Measurements from ENCODE around the gene LIG3.
"Not testable (repeated sequence)": the region's sequence is repeated elsewhere in the genome, so short reads cannot be mapped to it uniquely, and the experiment has no call there.

LIG3 gene

DNA sequence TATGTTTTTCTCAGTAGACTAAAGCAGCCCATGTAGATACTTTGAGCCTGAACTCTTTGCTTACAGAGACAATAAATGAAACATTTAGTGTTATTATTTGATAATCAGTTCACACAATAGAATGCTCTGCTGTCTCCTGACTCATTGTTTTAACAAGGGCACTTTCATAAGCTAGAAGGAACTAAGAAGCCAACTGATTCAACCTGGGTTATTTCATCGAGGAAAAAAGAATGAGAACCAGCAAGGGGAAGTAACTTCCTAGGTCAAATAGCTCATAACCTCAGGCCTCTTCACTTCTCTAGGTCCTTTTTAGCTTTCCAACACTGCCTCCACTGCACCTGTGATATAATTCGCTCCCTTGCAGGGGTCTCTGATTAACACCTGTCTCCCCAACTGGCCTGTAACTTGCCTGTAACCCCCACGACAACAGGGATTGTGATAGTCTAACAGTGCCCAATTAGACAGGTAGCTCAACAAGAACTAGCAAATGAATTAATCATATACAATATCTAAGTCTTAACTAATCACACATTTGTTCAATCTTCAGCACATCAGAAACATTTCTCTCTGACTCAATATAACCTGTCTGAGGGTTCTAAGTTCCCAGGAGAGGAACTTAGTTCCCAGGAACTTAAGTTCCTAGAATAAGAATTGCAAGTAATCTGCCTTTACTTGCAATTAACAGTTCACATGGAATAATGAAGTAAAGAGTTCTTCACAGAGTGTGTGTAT, 48.4 kb downstream of the LIG3 start:
- DNase-seq (ENCODE audit: low read depth in 1 of 2, low spot score in 1 of 2): no peak
- in situ Hi-C loops (cut with HindIII; ENCODE audit: low pct_unique_long_range_greater_than_20kb, low sequenced_read_pairs): no loop called here

GRCh38 chr17:35030780-35031179, 50.5 kb downstream of the LIG3 start:
- in situ Hi-C loops (cut with HindIII; ENCODE audit: low pct_unique_long_range_greater_than_20kb, low sequenced_read_pairs): no loop called here
- TF ChIP-seq JUND (IDR thresholded peaks at IDR 0.05; ENCODE audit: low read depth): no peak
- no peak for DNase-seq (ENCODE audit: low read depth in 1 of 2, low spot score in 1 of 2)

More for the DNA sequence above, 48.4 kb downstream of the LIG3 start:
- no peak for TF ChIP-seq JUND (IDR thresholded peaks at IDR 0.05; ENCODE audit: low read depth)

DNA sequence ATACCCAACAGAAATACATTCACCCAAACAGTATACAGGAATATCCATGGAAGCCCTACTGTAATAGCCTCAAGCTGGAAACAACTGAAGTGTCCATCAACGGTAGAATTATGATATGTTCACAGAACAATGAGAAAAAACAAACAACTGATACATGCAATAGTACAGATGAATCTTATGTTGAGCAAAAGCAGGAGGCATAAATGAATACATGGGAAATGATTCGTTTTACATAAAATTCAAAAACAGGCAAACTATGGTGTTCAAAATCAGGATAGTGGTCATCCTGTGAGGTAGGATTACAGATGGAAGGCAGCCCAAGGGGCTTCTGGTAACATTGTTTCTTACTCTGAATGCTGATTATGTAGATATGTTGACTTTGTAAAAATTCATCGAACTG, 58.1 kb downstream of the LIG3 start:
- DNase-seq (ENCODE audit: low read depth in 1 of 2, low spot score in 1 of 2): no peak
- TF ChIP-seq JUND (IDR thresholded peaks at IDR 0.05; ENCODE audit: low read depth): no peak
- in situ Hi-C loops (cut with HindIII; ENCODE audit: low pct_unique_long_range_greater_than_20kb, low sequenced_read_pairs): no loop called here

DNA sequence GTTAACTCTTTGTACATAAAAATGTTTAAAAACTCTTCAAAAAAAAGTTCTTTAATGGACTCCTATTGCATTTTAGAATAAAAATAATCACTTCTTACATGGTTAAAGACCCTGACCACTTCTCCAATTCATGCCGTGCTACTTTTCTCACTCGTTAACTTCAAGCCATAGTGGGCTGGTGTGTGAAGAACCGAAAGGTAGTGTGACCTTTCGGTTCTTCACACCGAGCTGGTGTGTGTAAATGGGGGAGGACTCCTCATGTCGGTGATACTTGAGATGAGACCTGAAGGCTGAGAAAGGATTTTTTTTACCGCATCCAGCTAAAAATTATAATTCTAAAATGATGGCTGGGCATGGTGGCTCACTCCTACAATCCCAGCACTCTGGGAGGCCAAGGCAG, 61.1 kb downstream of the LIG3 start:
- no peak for TF ChIP-seq JUND (IDR thresholded peaks at IDR 0.05; ENCODE audit: low read depth)
- in situ Hi-C loops (cut with HindIII; ENCODE audit: low pct_unique_long_range_greater_than_20kb, low sequenced_read_pairs): no loop called here
- DNase-seq (ENCODE audit: low read depth in 1 of 2, low spot score in 1 of 2): no peak

DNA sequence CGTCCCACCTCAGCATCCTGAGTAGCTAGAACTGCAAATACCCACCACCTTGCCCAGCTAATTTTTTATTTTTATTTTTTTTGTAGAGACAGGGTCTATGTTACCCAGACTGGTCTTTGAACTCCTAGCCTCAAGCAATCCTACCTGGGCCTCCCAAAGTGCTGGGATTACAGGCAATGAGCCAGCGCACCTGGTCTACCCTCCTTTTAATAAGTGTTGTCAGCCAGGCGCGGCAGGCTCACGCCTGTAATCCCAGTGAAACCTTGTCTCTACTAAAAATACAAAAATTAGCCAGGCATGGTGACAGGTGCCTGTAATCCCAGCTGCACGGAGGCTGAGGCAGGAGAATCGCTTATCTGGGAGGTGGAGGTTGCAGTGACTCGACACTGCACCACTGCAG, 63.9 kb downstream of the LIG3 start:
- no peak for DNase-seq (ENCODE audit: low read depth in 1 of 2, low spot score in 1 of 2)
- no peak for TF ChIP-seq JUND (IDR thresholded peaks at IDR 0.05; ENCODE audit: low read depth)
- in situ Hi-C loops (cut with HindIII; ENCODE audit: low pct_unique_long_range_greater_than_20kb, low sequenced_read_pairs): no loop called here

DNA sequence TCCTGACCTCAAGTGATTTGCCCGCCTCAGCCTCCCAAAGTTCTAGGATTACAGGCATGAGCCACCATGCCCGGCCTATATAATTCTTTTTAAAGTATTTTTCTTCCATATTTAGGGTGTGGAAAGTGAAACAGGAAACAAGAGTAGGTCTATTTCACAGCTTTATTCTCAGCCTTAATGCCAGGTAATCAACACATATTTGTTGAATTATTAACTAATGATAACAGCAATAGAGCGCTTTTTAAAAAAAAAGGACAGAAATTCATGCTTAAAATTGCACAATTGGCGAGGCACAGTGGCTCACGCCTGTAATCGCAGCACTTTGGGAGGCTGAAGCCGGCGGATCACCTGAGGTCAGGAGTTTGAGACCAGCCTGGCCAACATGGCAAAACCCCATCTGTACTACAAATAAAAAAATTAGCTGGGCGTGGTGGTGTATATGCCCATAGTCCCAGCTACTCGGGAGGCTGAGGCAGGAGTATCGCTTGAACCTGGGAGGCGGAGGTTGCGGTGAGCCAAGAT, 65.2 kb downstream of the LIG3 start:
- in situ Hi-C loops (cut with HindIII; ENCODE audit: low pct_unique_long_range_greater_than_20kb, low sequenced_read_pairs); DNase-seq (ENCODE audit: low read depth in 1 of 2, low spot score in 1 of 2): not testable (repeated sequence)

GRCh38 chr17:35046245-35046644, 65.9 kb downstream of the LIG3 start:
- TF ChIP-seq JUND (IDR thresholded peaks at IDR 0.05; ENCODE audit: low read depth): no peak
- no peak for DNase-seq (ENCODE audit: low read depth in 1 of 2, low spot score in 1 of 2)
- in situ Hi-C loops (cut with HindIII; ENCODE audit: low pct_unique_long_range_greater_than_20kb, low sequenced_read_pairs): no loop called here

DNA sequence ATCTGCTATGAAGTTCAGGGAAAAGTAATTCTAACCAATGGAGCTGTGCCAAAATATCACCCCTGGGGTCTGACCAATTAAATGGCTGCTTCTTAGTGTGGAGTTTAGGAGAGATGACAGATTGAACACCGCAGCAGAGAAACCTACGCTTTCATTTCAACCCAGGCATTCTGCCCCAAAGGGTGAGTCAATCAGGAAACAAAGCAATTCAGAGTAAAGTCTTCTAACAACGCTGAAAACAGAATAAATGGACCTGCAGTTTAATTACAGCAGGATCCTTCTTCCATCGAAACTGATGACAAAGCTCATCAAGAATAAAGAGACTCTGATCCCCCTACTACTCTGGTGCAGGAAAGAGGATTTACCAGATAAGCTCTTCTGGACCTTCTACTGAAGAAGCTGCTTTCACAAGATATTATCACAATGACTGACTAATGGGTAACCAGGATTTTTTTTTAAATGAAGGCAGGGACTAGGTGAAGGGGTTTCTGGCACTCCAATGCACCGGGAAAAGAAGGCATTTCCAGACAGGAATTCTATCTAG, 66.5 kb downstream of the LIG3 start:
- no peak for DNase-seq (ENCODE audit: low read depth in 1 of 2, low spot score in 1 of 2)
- in situ Hi-C loops (cut with HindIII; ENCODE audit: low pct_unique_long_range_greater_than_20kb, low sequenced_read_pairs): no loop called here
- TF ChIP-seq JUND (IDR thresholded peaks at IDR 0.05; ENCODE audit: low read depth): no peak

GRCh38 chr17:35048685-35049379, 68.5 kb downstream of the LIG3 start:
- TF ChIP-seq JUND (IDR thresholded peaks at IDR 0.05; ENCODE audit: low read depth): no peak
- in situ Hi-C loops (cut with HindIII; ENCODE audit: low pct_unique_long_range_greater_than_20kb, low sequenced_read_pairs): no loop called here
- DNase-seq (ENCODE audit: low read depth in 1 of 2, low spot score in 1 of 2): peak in 1 of 2 experiments; percentile 18

- in situ Hi-C loops (cut with HindIII; ENCODE audit: low pct_unique_long_range_greater_than_20kb, low sequenced_read_pairs): no loop called here
- TF ChIP-seq JUND (IDR thresholded peaks at IDR 0.05; ENCODE audit: low read depth): no peak
- DNase-seq (ENCODE audit: low read depth in 1 of 2, low spot score in 1 of 2): no peak
These were observed 69.9 kb downstream of the LIG3 start for GRCh38 chr17:35050170-35050569.

- in situ Hi-C loops (cut with HindIII; ENCODE audit: low pct_unique_long_range_greater_than_20kb, low sequenced_read_pairs): no loop called here
These were observed 70.9 kb downstream of the LIG3 start for GRCh38 chr17:35051183-35051578.

DNA sequence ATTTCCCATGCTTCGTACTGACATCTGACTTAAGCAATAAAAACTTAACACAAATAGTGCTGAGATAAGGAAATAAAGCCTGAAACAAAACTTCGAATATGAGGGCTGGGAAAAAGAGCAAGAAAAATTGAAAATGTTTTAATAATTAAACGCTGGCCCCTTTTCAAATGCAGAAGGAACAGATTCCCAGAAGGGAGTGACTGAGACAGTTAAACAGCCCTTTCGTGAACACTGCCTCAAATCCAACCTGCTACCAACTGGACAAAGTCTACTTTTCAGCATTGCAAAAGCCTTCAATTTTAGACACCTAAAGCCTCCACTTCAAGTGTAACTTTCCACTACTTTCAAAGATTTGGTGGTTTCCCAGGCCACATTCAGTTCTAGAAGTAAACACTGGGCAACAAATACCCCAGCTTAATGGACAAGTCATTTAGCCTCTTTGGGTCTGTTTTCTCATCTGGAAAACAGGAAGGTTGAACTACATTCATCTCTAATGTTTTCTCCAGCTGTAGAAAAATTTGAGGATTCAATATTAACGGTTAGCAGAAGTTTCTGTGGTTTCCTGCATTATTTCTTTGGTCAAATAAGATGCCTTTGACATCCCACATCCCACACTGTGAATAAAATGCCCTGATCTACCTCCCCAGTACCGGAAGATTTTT, 71.4 kb downstream of the LIG3 start:
- in situ Hi-C loops (cut with HindIII; ENCODE audit: low pct_unique_long_range_greater_than_20kb, low sequenced_read_pairs): no loop called here
- DNase-seq (ENCODE audit: low read depth in 1 of 2, low spot score in 1 of 2): no peak
- TF ChIP-seq JUND (IDR thresholded peaks at IDR 0.05; ENCODE audit: low read depth): no peak

More at GRCh38 chr17:35051183-35051578, 70.9 kb downstream of the LIG3 start:
- no peak for DNase-seq (ENCODE audit: low read depth in 1 of 2, low spot score in 1 of 2)
- no peak for TF ChIP-seq JUND (IDR thresholded peaks at IDR 0.05; ENCODE audit: low read depth)

DNA sequence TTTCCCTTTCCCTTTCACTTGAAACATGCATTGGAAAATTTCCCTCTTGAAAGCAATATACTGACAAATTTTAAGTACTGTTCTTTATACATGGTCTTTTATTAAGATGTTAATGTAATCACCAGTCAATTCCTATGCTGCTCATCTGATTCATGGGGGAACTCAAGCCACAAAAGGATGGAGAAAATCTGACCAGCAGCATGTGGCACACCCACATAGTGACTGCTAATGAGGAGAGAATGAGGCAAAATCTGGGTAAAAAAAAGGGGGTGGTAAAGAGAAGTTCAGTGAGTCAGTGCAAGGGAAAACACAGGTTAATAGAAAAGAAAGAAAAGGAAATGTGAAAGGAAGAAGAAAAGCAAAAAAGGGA, 71.9 kb downstream of the LIG3 start:
- no peak for TF ChIP-seq JUND (IDR thresholded peaks at IDR 0.05; ENCODE audit: low read depth)
- DNase-seq (ENCODE audit: low read depth in 1 of 2, low spot score in 1 of 2): no peak
- in situ Hi-C loops (cut with HindIII; ENCODE audit: low pct_unique_long_range_greater_than_20kb, low sequenced_read_pairs): no loop called here
